K562 (cell line): ENCODE data around the gene GPR15LG. TPM values are rescaled to one million over a fixed set of nuclear protein-coding genes. Genes with fewer than 3 reads are reported as not detected.
A peak's percentile ranks its signal among the peaks of the same experiment; 100 is the strongest.

Experiments used
- CUX1 ChIP-seq: fragments of 200-800 bp; sonication (Bioruptor generic); IDR thresholded peaks from 2 replicates; pipeline ENCODE4 v1.6.1; 2016; ENCODE audit warnings: missing genetic modification characterization, missing compliant biosample characterization
- PRPF4 ChIP-seq: fragments of 200-400 bp; formaldehyde crosslinking; IDR thresholded peaks from one replicate; pipeline ENCODE4 v1.6.1; 2017; ENCODE audit warnings: low read length, low read depth, mild to moderate bottlenecking; ENCODE audit not compliant: insufficient read depth, poor library complexity, severe bottlenecking
- RBM14 ChIP-seq: fragments of 200-400 bp; formaldehyde crosslinking; IDR thresholded peaks from 2 replicates; pipeline ENCODE4 v1.6.1; 2018; ENCODE audit warnings: low read depth, mild to moderate bottlenecking, low read length, moderate library complexity, borderline replicate concordance; ENCODE audit not compliant: insufficient read depth
- SIRT6 ChIP-seq: IDR thresholded peaks from one replicate; pipeline ENCODE4 v1.6.1; 2012; ENCODE audit warnings: low read depth, mild to moderate bottlenecking, control low read depth, inconsistent platforms, low read length, moderate library complexity
- SMAD1 ChIP-seq: fragments of 150-350 bp; IDR thresholded peaks from 2 replicates; pipeline ENCODE4 v1.6.1; 2014; ENCODE audit warnings: low read length, low read depth; ENCODE audit not compliant: partially characterized antibody
- USF1 ChIP-seq: sonication (generic); formaldehyde crosslinking; IDR thresholded peaks from 2 replicates; pipeline ENCODE4 v1.9.0; 2022; ENCODE audit warnings: mild to moderate bottlenecking, missing genetic modification reagents
- polyA plus RNA-seq, 8 experiments: library from polyadenylated mRNA; depleted of rRNA in 4 of 8; stranded (reverse) in 5 of 8; unstranded in 3 of 8; fragments of >200 nt; fragmentation: Nextera tagmentation in 2 of 8; fragmentation: Illumina TruSeq in 1 of 8; extraction: Ambion mirVana in 2 of 8; extraction: Trizol in 1 of 8; gene quantifications; 2 replicates each; pipeline versions ENCODE4 v1.2.1 to v1.2.3, GENCODE V29; 2011 to 2014; ENCODE audit warnings: inconsistent platforms in 1 of 8, missing spikeins in 1 of 8
- total RNA-seq, 7 experiments: library from RNA; depleted of rRNA in 6 of 7; stranded (reverse); fragments of >200 nt in 6 of 7; fragmentation: Illumina TruSeq in 2 of 7; extraction: Trizol in 2 of 7; gene quantifications; 2 replicates each; pipeline versions ENCODE4 v1.2.1 to v1.2.3, GENCODE V29; 2011 to 2021; ENCODE audit warnings: low replicate concordance in 1 of 7
- TF ChIP-seq, protein P1 (sequence below): sonication (generic); formaldehyde crosslinking; IDR thresholded peaks from 2 replicates; pipeline ENCODE4 v1.8.0; 2023; ENCODE audit warnings: missing genetic modification reagents, mild to moderate bottlenecking, borderline replicate concordance
- TF ChIP-seq, protein P2 (sequence below), 3 experiments: IDR thresholded peaks in 2 of 3; conservative IDR thresholded peaks in 1 of 3; 2 replicates each; pipeline ENCODE4 v1.5.1; 2011 to 2012; ENCODE audit warnings: low read length in 3 of 3, mild to moderate bottlenecking in 3 of 3, control low read depth in 2 of 3, improper control_type of control experiment in 1 of 3, inconsistent platforms in 1 of 3, low read depth in 1 of 3, mixed read lengths in 1 of 3, moderate library complexity in 1 of 3; ENCODE audit not compliant: insufficient read depth in 2 of 3

Gene GPR15LG
- total and polyA plus RNA-seq, 9 of the 15 experiments (the other 6 are each of a cell fraction or from before 2014, with no cell fraction given) = 0.51 TPM; not detected in 8

GRCh38 chr10:84214612-84215235 is 41.1 kb downstream of the GPR15LG start (continued):
- TF ChIP-seq CUX1 (CRISPR knock-in tag) (no peak), SMAD1 (no peak), PRPF4 (no peak), SIRT6 (no peak), USF1 (0 out of 2 replicates have a peak, but pooled peaks have one; percentile 17), RBM14 (no peak)
- TF ChIP-seq, protein P1, sequence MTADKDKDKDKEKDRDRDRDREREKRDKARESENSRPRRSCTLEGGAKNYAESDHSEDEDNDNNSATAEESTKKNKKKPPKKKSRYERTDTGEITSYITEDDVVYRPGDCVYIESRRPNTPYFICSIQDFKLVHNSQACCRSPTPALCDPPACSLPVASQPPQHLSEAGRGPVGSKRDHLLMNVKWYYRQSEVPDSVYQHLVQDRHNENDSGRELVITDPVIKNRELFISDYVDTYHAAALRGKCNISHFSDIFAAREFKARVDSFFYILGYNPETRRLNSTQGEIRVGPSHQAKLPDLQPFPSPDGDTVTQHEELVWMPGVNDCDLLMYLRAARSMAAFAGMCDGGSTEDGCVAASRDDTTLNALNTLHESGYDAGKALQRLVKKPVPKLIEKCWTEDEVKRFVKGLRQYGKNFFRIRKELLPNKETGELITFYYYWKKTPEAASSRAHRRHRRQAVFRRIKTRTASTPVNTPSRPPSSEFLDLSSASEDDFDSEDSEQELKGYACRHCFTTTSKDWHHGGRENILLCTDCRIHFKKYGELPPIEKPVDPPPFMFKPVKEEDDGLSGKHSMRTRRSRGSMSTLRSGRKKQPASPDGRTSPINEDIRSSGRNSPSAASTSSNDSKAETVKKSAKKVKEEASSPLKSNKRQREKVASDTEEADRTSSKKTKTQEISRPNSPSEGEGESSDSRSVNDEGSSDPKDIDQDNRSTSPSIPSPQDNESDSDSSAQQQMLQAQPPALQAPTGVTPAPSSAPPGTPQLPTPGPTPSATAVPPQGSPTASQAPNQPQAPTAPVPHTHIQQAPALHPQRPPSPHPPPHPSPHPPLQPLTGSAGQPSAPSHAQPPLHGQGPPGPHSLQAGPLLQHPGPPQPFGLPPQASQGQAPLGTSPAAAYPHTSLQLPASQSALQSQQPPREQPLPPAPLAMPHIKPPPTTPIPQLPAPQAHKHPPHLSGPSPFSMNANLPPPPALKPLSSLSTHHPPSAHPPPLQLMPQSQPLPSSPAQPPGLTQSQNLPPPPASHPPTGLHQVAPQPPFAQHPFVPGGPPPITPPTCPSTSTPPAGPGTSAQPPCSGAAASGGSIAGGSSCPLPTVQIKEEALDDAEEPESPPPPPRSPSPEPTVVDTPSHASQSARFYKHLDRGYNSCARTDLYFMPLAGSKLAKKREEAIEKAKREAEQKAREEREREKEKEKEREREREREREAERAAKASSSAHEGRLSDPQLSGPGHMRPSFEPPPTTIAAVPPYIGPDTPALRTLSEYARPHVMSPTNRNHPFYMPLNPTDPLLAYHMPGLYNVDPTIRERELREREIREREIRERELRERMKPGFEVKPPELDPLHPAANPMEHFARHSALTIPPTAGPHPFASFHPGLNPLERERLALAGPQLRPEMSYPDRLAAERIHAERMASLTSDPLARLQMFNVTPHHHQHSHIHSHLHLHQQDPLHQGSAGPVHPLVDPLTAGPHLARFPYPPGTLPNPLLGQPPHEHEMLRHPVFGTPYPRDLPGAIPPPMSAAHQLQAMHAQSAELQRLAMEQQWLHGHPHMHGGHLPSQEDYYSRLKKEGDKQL = no peak
- TF ChIP-seq, protein P2, sequence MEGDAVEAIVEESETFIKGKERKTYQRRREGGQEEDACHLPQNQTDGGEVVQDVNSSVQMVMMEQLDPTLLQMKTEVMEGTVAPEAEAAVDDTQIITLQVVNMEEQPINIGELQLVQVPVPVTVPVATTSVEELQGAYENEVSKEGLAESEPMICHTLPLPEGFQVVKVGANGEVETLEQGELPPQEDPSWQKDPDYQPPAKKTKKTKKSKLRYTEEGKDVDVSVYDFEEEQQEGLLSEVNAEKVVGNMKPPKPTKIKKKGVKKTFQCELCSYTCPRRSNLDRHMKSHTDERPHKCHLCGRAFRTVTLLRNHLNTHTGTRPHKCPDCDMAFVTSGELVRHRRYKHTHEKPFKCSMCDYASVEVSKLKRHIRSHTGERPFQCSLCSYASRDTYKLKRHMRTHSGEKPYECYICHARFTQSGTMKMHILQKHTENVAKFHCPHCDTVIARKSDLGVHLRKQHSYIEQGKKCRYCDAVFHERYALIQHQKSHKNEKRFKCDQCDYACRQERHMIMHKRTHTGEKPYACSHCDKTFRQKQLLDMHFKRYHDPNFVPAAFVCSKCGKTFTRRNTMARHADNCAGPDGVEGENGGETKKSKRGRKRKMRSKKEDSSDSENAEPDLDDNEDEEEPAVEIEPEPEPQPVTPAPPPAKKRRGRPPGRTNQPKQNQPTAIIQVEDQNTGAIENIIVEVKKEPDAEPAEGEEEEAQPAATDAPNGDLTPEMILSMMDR (IDR thresholded peaks at IDR 0.05 in 2 of 3, conservative IDR thresholded peaks at IDR 0.05 in 1 of 3; ENCODE audit: insufficient read depth in 2 of 3, low read depth in 1 of 3, low read length in 3 of 3) = peak; percentile 77 to 83 (median 78)
